GM20000 (cell line): ENCODE results near the gene TENT5C.

ENCODE experiments used
- DNase-seq: peaks from one replicate; pipeline ENCODE4 v3.0.0; 2012; ENCODE audit warnings: low spot score
- CTCF ChIP-seq: IDR thresholded peaks from 2 replicates; pipeline ENCODE4 v1.5.1; 2012; ENCODE audit warnings: mild to moderate bottlenecking, control low read depth; ENCODE audit errors: extremely low read depth, missing control alignments

Gene TENT5C

DNA sequence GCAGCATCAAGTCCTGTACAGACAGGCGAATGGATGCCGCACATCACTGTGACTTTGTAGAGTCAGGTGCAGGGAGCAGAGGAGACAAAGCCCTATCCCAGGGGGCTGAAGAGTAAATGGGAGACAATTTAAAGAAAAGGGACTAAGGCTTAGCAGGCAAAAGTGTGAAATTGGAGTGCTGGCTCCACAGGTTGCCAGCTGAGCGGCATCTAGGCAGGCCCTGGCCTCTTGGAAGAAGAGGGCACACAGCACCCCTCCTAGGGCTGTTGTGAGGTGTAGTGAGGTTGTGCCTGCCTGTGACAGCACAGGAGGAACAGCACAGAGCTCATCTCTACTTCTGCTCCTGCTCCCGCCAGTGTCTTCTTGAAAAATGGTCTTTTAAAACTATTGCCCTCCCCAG lies 47.3 kb downstream of the TENT5C start:
- DNase-seq, result no peak
- TF ChIP-seq CTCF, result no peak

DNA sequence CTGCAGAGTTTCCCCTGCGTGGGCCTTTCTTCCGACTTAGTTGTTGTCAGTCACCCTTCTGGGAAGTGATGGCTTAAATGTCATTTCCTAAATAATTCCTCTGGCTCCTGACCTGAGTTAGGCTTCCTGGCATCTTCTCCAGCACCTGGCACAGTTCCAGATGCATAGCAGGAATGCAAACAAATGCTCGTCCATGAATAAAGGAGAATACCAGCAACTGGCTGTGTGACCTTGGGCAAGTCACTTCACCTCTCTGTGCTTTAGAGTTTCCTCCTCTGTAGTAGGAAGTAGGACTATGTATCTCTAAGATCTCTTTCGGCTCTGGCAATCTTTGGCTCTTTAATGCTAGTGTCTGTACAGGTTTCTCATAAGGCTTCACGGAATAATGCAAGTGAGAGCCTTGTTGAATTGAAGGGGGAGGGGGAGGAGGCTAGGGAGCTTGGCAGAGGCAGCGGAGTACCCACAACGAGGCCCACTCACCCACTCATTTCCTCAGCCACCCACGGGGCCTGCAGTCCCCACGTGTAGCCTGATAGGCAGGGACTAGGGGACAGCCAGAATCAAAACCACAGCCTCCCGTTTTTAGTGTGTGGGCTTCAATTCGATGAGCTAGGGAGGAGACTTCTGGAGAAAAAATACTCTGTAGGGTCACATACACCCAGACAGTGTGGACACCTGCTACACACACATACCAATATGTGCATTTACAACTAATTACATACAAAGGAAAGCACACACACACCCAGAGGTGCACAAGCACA lies 48.1 kb downstream of the TENT5C start:
- no peak for TF ChIP-seq CTCF
- no peak for DNase-seq

- no peak for TF ChIP-seq CTCF
- peak; percentile 73 for DNase-seq
Measured at GRCh38 chr1:117654493-117655219, 48.8 kb downstream of the TENT5C start.

- DNase-seq, result no peak
- no peak for TF ChIP-seq CTCF
Measured at GRCh38 chr1:117655220-117655577, 49.4 kb downstream of the TENT5C start.

DNA sequence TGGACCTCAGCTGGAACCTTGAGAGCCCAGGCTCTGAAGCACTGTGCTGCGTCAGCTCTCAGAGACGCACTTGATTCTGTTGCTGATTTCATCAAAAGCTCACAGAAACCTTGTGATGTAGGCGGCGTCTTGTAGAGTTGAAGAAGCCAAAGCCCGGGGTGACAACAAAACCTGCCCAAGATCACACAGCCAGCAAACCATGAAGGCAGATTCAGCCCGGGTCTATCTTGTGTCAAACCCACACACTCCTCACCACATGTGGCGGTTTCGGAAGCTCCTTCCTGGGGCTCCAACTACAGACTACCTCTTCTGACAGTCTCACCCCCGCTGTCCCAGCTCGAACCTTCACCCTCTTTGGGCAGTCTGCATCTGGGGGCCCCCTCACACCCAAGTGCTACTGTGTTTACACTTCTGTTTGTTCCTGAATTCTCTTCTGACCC lies 50.4 kb downstream of the TENT5C start:
- peak; percentile 58 for DNase-seq
- no peak for TF ChIP-seq CTCF

DNA sequence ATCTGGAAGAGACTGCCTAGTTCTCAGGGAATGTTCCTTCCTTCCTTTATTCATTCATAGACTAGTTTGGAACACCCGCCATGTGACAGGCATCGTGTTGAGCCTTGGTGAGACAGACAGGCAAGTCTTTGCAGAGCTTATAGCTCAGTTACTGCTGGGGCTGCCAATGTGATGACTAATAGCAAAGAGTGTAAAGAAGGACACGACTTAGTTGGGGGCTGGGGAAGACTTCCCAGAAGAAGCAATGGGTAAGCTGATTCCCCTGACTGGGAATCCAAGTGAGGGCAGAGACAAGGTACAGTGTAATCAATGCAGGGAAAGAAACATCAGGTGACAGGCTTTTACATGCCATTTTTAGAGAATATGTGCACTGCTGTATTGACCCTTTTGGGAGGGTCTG lies 51.2 kb downstream of the TENT5C start:
- no peak for DNase-seq
- no peak for TF ChIP-seq CTCF

DNA sequence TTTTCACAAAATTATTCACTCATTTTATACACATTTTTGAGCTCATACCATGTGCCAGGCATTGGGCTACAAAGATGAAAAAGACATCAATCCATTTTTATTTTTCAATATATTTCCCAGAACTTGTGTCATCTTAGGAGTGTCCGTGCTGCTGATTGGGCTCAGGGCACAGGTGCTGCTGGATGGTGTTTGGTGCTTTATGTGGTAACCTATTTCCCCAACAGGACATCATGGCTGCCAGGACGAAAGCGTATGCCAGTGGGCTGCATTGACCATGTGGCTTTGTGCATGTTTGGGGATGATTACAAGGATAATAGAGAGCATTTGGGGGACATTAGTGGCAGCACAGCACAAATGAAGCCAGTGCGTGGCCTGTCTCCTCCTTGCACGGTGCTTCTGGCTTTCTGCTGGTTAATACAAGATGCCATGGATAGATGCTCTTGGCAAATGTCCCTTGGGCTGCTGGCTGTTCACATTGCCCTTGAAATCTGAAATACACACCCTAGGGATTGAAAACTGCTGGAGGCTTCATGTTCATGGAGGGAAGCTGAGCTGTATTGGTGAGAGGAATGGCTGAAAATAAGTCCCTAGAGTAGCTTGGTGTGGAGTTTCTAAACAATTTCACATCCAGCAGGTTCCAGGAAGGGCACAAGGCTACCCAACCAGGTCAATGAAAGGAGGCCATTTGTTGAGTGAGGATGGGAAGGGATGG lies 52.3 kb downstream of the TENT5C start:
- no peak for DNase-seq
- TF ChIP-seq CTCF, result no peak
